Activated naive CD8-positive, alpha-beta T cell treated with anti-CD3 and anti-CD28 coated beads, Interleukin-2, amount 50 U/mL, for 24 hours (primary cell): ENCODE results near the gene HNRNPUL2.
"Not testable (repeated sequence)": the region's sequence is repeated elsewhere in the genome, so short reads cannot be mapped to it uniquely, and the experiment has no call there.

Experiments used
- ATAC-seq: fragments of 150-1000 bp; cut with Tn5 transposase; one replicate; pipeline ENCODE4 v1.10.0; 2021
- DNase-seq: peaks from one replicate; pipeline ENCODE4 v3.0.0; 2021
- H3K27ac Mint-ChIP-seq: one replicate; pipeline ENCODE4 v1.8.0; 2021; ENCODE audit warnings: mild to moderate bottlenecking, mixed read lengths
- H3K27me3 Mint-ChIP-seq: one replicate; pipeline ENCODE4 v1.8.0; 2021; ENCODE audit warnings: mixed read lengths
- H3K36me3 Mint-ChIP-seq: one replicate; pipeline ENCODE4 v1.8.0; 2021; ENCODE audit warnings: low read depth, mixed read lengths
- H3K4me1 Mint-ChIP-seq: one replicate; pipeline ENCODE4 v1.8.0; 2021; ENCODE audit warnings: mixed read lengths
- H3K4me3 Mint-ChIP-seq: one replicate; pipeline ENCODE4 v1.8.0; 2021; ENCODE audit warnings: mild to moderate bottlenecking, moderate library complexity, mixed read lengths
- H3K9me3 Mint-ChIP-seq: one replicate; pipeline ENCODE4 v1.8.0; 2021; ENCODE audit warnings: mixed read lengths

The HNRNPUL2 gene

DNA sequence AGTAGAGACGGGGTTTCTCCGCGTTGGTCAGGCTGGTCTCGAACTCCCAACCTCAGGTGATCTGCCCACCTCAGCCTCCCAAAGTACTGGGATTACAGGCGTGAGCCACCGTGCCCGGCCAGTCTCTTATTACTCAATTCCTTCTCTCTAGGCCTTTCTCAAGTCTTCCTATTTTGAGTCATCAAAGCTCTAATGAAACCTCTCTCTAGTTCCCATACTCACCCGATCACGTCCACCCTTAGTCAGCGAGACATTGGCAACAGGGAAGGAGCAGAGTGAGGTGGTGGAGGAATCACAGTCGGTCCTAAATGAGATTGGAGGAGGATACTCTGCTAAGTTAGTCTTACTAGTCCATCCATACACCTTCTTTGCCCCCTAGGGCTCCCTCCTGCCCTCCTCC lies 25.0 kb downstream of the HNRNPUL2 start:
- Mint-ChIP-seq H3K4me1 (peaks cover 20% of the 10 kb centered on the region), H3K27ac (no peak overlapping the region), H3K9me3 (no peaks in the 10 kb centered on the region), H3K36me3 (peaks cover 16% of the 10 kb centered on the region), H3K27me3 (no peaks in the 10 kb centered on the region), H3K4me3 (no peak overlapping the region)
- DNase-seq, result no peak
- ATAC-seq, result no peak

DNA sequence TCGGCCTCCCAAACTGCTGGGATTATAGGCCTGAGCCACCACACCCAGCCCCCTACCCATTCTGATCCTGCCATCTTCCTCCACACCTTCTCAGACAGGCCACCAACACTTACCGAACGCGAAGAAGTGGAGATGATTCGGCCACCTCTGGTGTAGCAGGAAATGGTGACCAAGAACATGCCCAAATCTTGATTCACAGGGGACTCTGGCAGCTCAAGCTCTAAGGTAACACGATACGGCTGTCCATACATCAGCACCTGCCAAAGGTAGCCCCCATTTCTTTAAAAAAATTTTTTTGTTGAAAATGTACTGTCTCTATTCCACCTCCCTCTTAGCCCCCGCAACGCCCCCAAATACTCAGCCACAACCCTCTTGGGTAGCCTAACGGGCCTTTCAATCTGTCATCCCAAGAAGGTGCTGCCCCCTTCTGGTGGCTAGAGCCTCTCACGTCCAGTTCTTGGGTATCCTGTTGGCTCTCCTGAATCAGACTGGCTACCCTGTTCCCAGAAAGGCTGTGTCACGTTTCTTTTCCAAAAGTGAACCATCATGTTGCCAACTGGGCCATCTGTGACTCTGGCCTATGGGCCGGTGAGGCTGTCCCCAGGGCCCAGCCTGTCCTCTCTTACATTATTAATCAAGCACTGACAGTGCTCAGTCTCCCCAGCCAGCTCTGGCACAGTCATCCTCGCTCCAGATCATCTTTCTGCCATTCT lies 32.6 kb downstream of the HNRNPUL2 start:
- peak; percentile 79 for DNase-seq
- H3K9me3 Mint-ChIP-seq, result no peaks in the 10 kb centered on the region
- peak overlapping the region; percentile 58 for H3K27ac Mint-ChIP-seq
- no peaks in the 10 kb centered on the region for H3K27me3 Mint-ChIP-seq
- peaks cover 22% of the 10 kb centered on the region for H3K36me3 Mint-ChIP-seq
- no peak overlapping the region for H3K4me3 Mint-ChIP-seq
- H3K4me1 Mint-ChIP-seq, result peaks cover 3% of the 10 kb centered on the region
- peak; percentile 74 for ATAC-seq

DNA sequence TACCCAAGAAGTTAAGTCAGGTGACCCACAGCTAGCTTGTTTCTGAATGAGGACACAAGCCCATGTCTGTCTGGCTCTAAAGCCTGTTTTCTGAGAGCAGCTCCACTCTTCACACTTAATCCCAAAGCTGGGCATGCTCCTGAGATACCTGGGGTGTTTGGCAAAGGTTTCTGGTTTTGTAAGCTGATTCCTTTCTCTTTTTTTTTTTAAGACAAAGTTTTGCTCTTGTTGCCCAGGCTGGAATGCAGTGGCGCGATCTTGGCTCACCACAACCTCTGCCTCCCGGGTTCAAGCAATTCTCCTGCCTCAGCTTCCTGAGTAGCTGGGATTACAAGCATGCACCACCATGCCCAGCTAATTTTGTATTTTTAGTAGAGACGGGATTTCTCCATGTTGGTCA lies 33.6 kb downstream of the HNRNPUL2 start:
- H3K9me3 Mint-ChIP-seq, DNase-seq, ATAC-seq, H3K4me3 Mint-ChIP-seq, H3K27me3 Mint-ChIP-seq, H3K4me1 Mint-ChIP-seq, H3K27ac Mint-ChIP-seq: not testable (repeated sequence)
- H3K36me3 Mint-ChIP-seq, result peaks cover 26% of the 10 kb centered on the region

DNA sequence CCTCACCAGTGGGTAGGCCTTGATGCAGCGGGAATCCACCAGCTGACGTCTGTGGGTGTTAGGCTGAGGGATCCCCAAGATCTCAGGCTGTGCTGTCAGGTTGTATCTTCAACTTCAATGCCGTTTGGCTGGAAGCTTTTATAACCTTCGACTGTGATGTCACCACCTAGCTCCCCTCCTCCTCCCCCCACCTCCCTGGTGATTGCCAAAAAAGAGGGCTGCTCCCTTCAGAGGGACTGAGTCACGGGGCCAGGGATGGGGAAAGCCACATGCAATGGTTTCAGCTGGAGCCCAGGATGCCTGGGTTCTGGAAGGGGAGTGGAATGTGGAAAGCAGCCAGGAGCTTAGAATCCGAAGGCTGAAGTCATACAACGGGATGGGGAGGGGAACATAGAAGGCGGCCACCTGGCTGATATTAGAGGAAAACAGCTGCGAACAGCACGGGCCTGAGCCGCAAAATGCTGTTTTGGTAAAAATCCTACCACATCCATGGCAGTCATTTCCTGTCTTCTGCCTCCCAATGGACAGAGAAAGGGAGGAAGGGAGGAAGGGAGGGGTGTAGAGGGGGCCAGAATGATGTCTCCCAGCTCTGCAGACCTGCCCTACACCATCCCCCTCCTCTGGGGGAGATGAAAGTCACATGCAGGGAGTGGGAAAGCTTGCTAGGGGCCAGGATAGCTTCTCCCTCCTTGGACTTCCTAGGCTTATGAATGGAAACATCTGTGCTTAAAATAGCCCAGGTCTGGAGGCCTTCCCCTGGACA lies 37.7 kb downstream of the HNRNPUL2 start, which contains the start of gene LRRN4CL:
Gene LRRN4CL, minus strand, starts transcription at position 110 of the 763 bp plus-strand sequence. CDS start 1,022 bp downstream, outside the sequence.
- peaks cover 8% of the 10 kb centered on the region for H3K27me3 Mint-ChIP-seq
- ATAC-seq, result no peak
- no peak for DNase-seq
- H3K4me3 Mint-ChIP-seq, result no peak within 1 kb of the TSS
- H3K4me1 Mint-ChIP-seq, result peaks cover under 1% of the 10 kb centered on the region
- H3K9me3 Mint-ChIP-seq, result no peaks in the 10 kb centered on the region
- peaks cover 24% of the 10 kb centered on the region for H3K36me3 Mint-ChIP-seq
- no peak within 1 kb of the TSS for H3K27ac Mint-ChIP-seq

DNA sequence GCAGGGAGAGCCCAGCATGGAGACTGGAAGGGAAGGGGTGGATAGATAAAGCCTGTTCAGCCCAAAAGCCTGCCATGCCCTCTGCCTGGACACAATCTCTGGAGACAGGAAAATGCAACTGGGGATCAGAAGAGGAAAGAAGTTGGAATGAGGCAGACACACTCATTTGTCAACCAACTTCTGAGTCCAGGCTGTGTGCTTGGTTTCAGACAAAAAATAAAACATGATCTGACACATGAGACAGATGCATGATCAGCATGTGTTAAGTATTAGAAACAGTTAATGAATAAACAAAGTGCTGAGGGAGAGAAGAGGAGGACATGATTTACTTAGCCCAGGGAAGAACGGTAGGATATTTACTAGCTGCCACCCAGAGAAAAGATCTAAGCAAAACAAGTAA lies 38.8 kb downstream of the HNRNPUL2 start:
- ATAC-seq (no peak), DNase-seq (no peak)
- H3K27me3 Mint-ChIP-seq, result peaks cover 8% of the 10 kb centered on the region
- H3K27ac Mint-ChIP-seq, result no peak overlapping the region
- no peaks in the 10 kb centered on the region for H3K4me1 Mint-ChIP-seq
- H3K4me3 Mint-ChIP-seq, result no peak overlapping the region
- no peaks in the 10 kb centered on the region for H3K9me3 Mint-ChIP-seq
- peaks cover 24% of the 10 kb centered on the region for H3K36me3 Mint-ChIP-seq

DNA sequence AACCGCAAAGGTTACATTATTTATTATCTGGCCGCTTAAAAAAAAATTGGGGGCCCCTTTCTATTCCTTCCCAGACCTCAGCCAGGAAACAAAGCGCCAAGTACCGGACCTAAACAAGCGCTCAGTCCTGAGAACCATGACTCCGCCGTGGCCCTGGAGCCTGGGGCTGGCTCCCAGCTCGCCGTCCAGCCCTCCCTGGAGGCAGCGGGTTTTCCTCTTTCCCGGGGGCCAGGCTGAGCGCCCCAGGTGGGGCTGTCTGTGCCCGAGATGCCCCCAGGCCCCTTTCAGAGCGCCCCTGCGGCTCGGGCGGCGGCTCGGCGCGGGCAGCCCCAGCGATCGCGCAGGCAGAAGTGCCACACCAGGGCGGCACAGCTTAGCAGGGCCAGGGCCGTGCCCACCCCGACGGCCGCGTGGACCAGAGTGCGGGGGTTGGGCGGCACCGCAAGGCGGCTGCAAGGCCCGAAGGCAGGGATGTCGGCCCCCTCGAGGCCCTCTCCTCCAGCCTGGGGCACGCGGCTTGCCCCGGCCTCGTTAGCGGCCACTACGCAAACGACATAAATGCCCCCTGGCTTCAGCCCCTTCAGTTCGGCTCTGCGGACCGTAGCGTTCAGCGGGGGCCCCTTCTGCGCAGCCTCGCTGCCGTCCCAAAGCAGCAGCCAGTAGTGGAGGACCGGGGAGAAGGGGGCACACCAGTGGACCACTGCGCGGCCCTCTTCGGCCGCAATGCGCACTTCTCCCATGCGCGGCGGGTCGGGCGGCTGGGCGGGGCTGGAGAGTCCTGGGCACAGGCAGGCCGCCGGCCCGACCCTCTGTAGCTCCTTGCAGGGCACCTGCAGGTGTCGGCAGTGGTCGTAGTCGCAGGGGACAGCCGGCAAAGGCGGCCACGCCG lies 39.5 kb downstream of the HNRNPUL2 start:
- Mint-ChIP-seq H3K4me3 (no peak overlapping the region), H3K9me3 (no peaks in the 10 kb centered on the region), H3K36me3 (peaks cover 22% of the 10 kb centered on the region), H3K27me3 (peaks cover 8% of the 10 kb centered on the region), H3K27ac (no peak overlapping the region), H3K4me1 (no peaks in the 10 kb centered on the region)
- DNase-seq, result no peak
- no peak for ATAC-seq

DNA sequence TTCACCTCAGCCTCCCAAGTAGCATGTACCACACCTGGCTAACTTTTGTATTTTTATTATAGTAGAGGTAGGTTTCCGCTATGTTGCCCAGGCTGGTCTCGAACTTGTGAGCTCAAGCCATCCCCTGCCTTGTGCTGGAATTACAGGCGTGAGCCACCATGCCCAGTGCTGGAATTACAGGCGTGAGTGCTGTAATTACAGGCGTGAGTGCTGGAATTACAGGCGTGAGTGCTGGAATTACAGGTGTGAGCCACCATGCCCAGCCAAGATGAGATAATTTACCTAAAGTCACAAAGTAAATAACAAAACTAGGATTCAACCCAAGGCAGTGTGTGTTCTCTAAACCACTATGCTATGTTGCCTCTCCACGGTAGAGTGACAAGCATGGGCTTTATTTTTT lies 44.7 kb downstream of the HNRNPUL2 start:
- peaks cover 4% of the 10 kb centered on the region for H3K27me3 Mint-ChIP-seq
- H3K27ac Mint-ChIP-seq, result no peak overlapping the region
- H3K9me3 Mint-ChIP-seq, result no peaks in the 10 kb centered on the region

DNA sequence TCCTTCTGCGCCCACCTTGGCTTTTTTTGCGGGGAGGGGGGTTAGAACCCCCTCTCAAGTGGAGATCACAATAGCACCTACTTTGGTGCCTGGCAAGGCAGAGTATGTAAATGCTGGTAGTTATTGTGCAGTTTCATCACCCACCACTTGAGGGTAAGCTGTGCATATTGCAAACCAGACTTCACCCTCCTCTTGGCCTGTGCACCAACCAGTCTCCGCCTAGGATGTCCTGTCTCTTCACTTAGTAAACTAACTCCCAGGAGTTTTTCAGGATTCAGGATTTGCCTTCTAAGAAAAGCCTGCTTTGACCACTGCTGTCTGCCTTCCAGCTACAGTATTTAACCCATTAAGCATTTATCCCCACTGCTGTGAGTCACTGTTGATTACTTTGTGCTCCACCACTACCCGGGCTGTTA lies 46.4 kb downstream of the HNRNPUL2 start:
- peaks cover 18% of the 10 kb centered on the region for H3K36me3 Mint-ChIP-seq
- no peak for DNase-seq

More for the DNA sequence above, 44.7 kb downstream of the HNRNPUL2 start:
- Mint-ChIP-seq H3K4me3 (no peak overlapping the region), H3K4me1 (peaks cover 28% of the 10 kb centered on the region), H3K36me3 (peaks cover 8% of the 10 kb centered on the region)
- DNase-seq (no peak), ATAC-seq (no peak)

DNA sequence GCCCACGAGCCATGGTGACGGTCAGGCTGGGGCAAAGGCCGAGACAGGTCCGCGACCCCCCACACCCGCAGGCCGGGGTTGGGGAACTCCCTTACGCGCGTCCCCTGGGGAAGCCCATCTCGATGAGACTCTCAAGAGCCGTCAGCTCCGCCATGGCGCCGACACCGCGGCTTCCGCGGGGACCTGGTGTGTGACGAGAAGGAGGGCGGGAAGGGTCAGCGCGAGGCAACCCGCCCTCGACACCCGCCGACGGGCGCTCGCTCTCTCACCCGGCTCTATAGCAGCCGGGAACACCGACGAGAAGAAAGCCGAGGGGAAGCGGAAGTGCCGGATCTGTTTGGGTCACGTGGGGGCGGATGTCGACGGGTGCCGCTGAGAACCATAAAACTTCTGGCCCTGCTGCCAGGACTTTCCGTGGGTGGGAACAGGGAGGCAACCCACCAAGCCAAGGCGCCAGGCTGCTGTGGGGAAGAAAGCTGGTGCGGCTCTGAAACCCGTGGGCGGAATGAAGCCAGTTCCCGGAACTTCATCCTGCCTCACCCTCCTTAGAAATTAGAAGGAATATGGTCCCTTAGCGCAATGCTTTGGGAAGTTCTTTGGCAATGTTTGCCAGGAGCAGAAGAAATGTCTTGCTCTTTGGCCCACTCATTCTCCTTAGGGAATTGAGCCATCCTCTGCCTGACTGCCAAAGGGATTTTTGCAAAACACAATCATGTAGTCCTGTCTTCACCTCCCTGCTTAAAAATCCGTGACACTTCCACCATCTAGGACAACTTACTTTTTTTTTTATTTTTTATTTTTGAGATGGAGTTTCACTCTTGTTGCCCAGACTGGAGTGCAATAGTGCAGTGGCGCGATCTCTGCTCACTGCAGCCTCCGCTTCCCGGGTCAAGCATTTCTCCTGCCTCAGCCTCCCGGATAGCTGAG lies 48.2 kb downstream of the HNRNPUL2 start, which contains the start of gene UBXN1:
Gene UBXN1, minus strand, starts transcription at position 304 of the 927 bp plus-strand sequence. Its CDS starts 150 bp downstream, at position 154.
- no peaks in the 10 kb centered on the region for H3K27me3 Mint-ChIP-seq
- H3K9me3 Mint-ChIP-seq, result no peaks in the 10 kb centered on the region

More for the DNA sequence above, 46.4 kb downstream of the HNRNPUL2 start:
- Mint-ChIP-seq H3K4me1 (peaks cover 40% of the 10 kb centered on the region), H3K9me3 (no peaks in the 10 kb centered on the region), H3K27me3 (no peaks in the 10 kb centered on the region), H3K4me3 (no peak overlapping the region), H3K27ac (peak overlapping the region; percentile 56)
- ATAC-seq, result peak; percentile 86

DNA sequence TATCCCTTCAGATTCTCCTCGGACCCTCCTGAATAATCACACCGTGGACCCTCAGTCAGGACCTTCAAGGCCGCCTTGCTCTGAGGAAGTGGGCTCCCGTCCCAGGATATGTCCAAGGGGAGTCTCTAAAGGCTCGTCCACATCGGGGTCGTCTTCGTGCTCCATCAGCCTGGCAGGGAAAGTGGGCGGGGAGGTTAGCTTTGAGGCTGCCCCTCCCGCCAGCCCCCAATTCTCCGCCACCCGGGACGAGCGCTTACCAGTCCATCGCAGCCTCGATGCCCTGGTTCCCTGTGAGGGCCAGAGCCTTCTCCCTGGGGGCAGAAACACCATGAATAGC lies 48.9 kb downstream of the HNRNPUL2 start:
- ATAC-seq (no peak), DNase-seq (no peak)
- H3K4me1 Mint-ChIP-seq, result peaks cover 47% of the 10 kb centered on the region
- H3K27me3 Mint-ChIP-seq, result no peaks in the 10 kb centered on the region
- H3K36me3 Mint-ChIP-seq, result peaks cover 24% of the 10 kb centered on the region
- H3K27ac Mint-ChIP-seq, result peak overlapping the region; percentile 93
- peak overlapping the region; percentile 86 for H3K4me3 Mint-ChIP-seq
- no peaks in the 10 kb centered on the region for H3K9me3 Mint-ChIP-seq

More for the DNA sequence above, 48.2 kb downstream of the HNRNPUL2 start, which contains the start of gene UBXN1:
- peak within 1 kb of the TSS; percentile 93 for H3K27ac Mint-ChIP-seq
- peak within 1 kb of the TSS; percentile 86 for H3K4me3 Mint-ChIP-seq
- ATAC-seq (peak; percentile 79), DNase-seq (peak; percentile 89)
- H3K4me1 Mint-ChIP-seq, result peaks cover 42% of the 10 kb centered on the region
- H3K36me3 Mint-ChIP-seq, result peaks cover 24% of the 10 kb centered on the region

DNA sequence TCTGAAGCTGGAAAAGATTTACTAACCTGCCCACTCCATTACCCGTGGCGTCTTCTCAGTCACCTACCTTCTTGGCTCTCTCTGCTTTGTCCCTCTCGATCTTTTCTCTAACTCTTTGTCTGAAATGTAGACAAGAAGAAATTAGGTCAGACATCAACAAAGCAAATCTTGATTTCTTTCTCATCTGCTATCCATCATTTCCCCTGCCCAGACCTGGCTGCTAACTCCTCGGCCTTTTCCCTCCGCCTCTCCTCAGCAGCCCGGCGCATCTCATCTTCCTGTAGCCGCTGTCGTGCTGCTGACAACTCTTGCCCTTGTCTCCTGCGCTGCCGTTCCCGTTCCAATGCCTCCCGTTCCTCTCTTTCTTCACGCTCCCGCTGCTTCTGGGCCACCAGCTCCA lies 49.5 kb downstream of the HNRNPUL2 start:
- H3K36me3 Mint-ChIP-seq, result peaks cover 31% of the 10 kb centered on the region
- peak overlapping the region; percentile 93 for H3K27ac Mint-ChIP-seq
- DNase-seq (no peak), ATAC-seq (no peak)
- H3K27me3 Mint-ChIP-seq, result no peaks in the 10 kb centered on the region
- H3K4me1 Mint-ChIP-seq, result peaks cover 54% of the 10 kb centered on the region
- peak overlapping the region; percentile 86 for H3K4me3 Mint-ChIP-seq
- H3K9me3 Mint-ChIP-seq, result no peaks in the 10 kb centered on the region

DNA sequence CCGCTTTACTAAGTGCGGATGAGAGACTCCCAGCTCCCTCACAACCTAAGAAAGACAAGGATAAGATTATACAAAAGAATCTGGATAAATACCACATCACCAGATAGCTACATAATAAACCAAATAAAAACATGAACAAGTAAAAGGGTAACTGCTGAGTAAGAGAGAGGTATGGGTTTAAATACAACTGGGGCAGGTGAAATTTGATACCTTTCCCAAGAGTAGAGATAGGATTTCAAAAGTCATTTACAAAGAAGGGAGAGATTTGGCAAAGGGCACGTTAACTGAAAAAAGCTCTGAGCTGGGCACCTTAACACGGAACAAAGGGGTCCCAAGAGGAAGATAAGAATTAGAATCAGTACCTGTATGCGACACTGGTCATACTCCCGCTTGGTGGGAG lies 50.1 kb downstream of the HNRNPUL2 start:
- DNase-seq (no peak), ATAC-seq (no peak)
- Mint-ChIP-seq H3K9me3 (no peaks in the 10 kb centered on the region), H3K36me3 (peaks cover 37% of the 10 kb centered on the region), H3K27me3 (no peaks in the 10 kb centered on the region), H3K4me1 (peaks cover 59% of the 10 kb centered on the region), H3K27ac (peak overlapping the region; percentile 74), H3K4me3 (peak overlapping the region; percentile 48)

DNA sequence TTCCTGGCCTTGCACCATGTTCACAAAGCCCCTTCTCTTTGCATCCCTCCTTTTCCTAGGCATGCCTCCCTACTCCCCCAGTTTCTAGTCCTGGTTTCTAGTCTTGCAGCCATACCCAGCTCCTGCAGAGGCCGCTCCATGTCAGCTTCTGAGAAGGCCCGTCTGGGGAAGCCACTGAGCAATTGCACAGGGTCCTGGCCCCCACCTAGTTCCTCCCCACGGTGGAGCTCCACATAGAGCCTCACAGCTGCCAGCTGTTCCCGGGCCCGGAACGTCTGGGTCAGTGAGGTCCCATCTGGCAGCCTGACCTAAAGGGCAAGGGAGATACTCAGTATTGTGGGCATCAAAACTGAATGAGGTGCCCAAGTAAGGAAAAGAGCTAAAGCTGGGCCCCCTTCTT lies 50.6 kb downstream of the HNRNPUL2 start:
- Mint-ChIP-seq H3K27ac (peak overlapping the region; percentile 74), H3K9me3 (no peaks in the 10 kb centered on the region), H3K4me1 (peaks cover 61% of the 10 kb centered on the region), H3K27me3 (no peaks in the 10 kb centered on the region), H3K4me3 (peak overlapping the region; percentile 48), H3K36me3 (peaks cover 38% of the 10 kb centered on the region)
- ATAC-seq (no peak), DNase-seq (no peak)
